ENCODE results near the gene NRXN2.

GRCh38 chr11:64712430-64713015 is 10.5 kb downstream of the NRXN2 start:
- TF ChIP-seq, protein P1, sequence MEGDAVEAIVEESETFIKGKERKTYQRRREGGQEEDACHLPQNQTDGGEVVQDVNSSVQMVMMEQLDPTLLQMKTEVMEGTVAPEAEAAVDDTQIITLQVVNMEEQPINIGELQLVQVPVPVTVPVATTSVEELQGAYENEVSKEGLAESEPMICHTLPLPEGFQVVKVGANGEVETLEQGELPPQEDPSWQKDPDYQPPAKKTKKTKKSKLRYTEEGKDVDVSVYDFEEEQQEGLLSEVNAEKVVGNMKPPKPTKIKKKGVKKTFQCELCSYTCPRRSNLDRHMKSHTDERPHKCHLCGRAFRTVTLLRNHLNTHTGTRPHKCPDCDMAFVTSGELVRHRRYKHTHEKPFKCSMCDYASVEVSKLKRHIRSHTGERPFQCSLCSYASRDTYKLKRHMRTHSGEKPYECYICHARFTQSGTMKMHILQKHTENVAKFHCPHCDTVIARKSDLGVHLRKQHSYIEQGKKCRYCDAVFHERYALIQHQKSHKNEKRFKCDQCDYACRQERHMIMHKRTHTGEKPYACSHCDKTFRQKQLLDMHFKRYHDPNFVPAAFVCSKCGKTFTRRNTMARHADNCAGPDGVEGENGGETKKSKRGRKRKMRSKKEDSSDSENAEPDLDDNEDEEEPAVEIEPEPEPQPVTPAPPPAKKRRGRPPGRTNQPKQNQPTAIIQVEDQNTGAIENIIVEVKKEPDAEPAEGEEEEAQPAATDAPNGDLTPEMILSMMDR (IDR thresholded peaks at IDR 0.05; ENCODE audit: low read depth, low read length, poor library complexity, severe bottlenecking), result no peak
- no peak for TF ChIP-seq EZH2phosphoT487 (IDR thresholded peaks at IDR 0.05; ENCODE audit: borderline replicate concordance, low read length)
